GM18909 (cell line): ENCODE measurements around the gene GABRR2.
A peak's percentile ranks its signal among the peaks of the same experiment; 100 is the strongest.
"Not testable (repeated sequence)": the region's sequence is repeated elsewhere in the genome, so short reads cannot be mapped to it uniquely, and the experiment has no call there.

Experiments used
- ATAC-seq: cut with Tn5 transposase; IDR thresholded peaks from one replicate; pipeline ENCODE4 v1.9.1; 2021; ENCODE audit warnings: mild to moderate bottlenecking; ENCODE audit not compliant: unreplicated experiment, poor library complexity

The GABRR2 gene

DNA sequence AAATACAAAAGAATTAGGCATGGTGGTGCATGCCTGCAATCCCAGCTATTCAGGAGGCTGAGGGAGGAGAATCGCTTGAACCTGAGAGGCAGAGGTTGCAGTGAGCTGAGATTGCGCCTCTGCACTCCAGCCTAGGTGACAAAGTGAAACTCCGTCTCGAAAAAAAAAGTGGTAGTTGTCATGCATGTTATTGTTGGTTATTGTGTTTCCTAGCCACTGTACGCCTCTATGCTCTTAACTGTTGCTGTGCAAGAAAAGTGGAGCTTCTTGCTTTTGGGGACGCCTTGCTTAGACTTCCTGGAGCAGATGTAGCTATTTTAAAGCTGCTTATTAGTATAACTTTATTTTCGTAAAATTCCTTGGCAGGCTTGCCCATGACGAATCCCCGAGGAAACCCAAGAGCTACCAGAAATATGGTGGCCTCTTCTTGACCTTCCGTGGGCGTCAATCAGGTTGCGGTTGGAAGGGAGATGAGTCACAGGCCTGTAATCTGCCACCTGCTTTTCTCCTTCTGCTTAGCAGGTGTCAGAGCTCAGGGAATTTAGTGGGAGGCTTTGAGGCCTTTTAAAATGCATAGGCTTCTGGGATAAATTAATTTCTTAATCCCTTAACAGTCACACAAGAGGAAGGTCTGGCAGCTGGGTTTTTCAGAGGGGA is 17.3 kb downstream of the GABRR2 start:
- peak; percentile 92 for ATAC-seq

DNA sequence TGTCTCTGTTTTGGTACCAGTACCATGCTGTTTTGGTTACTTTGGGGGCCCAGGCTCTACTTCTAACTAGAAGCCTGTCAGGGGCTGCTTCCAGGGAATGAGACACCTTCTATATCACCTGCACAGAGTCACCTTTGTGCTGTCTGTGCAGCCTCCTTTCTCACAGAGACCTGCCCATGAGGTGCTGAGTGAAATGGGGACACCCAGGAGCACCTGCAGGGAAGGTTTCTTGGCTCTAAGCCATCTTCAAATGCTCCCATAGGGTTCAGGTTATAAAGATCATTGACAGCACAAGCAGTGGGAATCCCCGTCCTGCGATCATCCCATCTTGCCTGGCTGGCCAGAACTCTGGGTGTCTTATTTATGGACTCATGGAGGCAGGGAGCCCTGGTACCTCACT is 19.1 kb downstream of the GABRR2 start:
- ATAC-seq, result no peak

DNA sequence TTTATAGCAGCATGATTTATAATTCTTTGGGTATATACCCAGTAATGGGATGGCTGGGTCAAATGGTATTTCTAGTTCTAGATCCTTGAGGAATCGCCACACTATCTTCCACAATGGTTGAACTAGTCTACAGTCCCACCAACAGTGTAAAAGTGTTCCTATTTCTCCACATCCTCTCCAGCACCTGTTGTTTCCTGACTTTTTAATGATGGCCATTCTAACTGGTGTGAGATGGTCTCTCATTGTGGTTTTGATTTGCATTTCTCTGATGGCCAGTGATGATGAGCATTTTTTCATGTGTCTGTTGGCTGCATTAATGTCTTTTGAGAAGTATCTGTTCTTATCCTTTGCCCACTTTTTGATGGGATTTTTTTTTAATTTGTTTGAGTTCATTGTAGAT is 20.0 kb downstream of the GABRR2 start:
- ATAC-seq, result not testable (repeated sequence)

DNA sequence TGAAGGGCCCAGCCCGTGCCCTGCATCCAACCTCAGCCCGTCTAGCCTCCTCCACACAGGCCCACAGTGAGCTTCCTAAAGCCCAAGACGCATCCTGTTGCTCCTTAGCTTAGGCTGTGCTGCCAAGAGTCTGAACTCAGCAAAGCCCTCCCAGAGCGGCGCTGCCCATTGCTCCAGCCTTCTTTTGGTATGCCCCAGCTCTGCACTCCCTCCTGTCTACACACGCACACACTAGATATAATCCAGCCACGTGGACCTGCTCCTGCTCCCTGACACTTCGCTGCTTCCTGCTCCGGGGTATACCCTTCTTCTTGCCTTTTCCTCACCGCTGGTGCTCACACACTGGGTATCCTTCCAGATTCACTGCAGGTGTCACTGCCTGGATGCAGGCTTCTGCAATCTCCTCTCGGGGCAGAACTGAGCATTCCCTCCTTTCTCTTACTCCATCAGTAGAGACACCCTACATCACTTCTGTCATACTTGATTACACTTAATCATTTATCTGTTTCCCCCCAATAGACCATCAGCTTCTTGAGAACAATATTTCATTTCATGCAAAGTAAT is 23.8 kb downstream of the GABRR2 start:
- no peak for ATAC-seq

DNA sequence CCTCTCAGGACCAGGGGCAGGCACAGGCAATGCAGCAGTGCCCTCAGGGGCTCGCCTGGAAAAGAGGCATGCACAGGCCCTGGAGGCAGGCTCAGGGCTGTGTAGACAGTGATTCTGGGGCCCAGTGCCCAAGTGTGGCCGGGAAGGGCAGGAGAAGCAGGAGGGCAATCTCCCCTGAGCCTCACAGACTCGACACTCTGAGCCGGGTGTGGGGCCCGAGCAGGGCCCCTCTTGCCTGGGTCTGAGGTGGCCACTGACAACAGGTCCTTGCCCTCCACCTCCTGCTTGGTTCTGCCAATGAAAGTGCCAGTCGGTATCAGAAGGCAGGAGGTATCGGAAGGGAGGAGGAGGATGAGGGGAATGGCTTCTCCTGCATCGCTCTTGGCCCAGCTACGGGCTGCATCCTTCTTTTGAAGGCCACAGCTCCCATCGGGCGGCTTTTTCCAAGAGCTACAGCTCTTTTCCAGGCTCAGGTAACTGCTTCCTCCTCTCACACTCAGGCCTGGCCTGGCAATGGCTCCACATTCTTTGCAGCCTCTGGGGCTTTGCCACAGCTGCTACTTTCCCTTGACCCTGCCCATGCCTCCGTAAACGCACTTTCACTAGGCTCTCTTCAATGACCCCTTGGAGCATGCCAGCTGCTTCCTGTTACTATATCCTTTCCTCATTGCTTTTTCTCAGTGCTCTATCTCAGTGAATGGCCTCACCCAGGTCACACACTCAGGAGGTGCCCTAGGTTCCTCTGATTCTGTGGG is 24.5 kb downstream of the GABRR2 start:
- no peak for ATAC-seq

DNA sequence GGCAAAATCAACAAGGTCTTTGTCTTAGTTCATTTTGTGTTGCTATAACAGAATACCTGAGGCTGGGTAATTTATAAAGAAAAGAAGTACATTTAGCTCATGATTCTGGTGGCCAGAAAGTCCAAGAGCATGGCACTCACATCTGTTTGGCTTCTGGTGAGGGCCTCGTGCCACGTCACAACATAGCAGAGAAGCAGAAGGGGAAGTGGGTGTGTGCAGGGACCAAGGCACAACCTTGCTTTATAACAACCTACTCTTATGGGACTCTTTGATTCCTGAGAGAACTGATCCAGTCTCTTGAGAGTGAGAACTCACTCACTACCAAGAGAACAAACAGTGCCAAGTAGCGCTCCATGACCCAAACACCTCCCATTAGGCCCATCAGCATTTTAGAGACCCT is 25.4 kb downstream of the GABRR2 start:
- ATAC-seq, result no peak

DNA sequence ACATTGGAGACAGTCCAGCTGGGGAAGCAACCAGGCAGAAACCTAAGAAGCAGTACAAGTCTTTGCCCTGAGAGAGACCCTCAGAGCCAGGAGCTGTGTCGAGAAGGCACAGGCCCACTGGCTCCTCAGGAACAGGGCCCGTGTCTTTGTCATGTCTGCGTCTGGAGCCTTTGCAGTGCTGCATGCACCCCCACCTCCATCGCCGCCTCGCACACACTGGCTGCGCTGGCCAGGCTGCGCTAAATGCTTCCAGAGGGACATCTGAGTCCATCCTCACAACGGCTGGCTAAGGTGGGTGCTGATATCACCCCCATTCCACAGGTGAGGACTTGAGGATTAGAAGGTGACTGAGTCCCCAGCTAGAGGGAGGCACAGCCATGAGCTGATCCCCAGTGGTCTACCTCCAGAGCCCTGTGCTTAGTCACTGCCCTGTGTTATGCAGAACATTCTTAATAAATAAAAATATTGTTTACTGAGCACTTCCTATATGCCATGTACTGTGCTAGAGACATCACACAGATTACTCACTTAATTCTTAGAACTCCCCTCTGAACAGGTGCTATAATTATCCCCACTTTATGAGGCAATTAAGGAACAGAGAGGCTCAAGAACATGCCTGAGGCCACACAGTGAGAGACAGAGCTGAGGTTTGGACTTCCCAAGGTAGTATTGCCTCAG is 27.6 kb downstream of the GABRR2 start:
- ATAC-seq, result no peak

DNA sequence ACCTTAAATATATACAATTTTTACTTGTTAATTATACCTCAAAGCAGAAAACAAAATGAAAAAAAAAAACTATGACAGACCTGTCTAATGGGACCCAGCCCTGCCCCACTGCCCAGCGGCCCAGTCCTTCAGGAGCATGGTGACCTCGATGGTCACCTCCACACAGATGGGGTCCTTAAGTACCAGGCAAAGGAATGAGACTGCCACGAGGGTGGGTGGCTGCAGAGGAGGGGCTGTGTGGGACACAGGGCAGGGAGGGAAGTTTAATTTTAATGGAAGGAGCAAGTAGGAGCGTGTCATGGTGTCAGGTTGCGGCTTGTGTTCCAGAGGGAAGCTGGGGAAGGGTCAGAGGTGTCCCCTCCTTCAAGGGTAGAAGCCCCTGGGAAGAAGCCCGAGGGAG is 28.6 kb downstream of the GABRR2 start:
- ATAC-seq, result no peak

DNA sequence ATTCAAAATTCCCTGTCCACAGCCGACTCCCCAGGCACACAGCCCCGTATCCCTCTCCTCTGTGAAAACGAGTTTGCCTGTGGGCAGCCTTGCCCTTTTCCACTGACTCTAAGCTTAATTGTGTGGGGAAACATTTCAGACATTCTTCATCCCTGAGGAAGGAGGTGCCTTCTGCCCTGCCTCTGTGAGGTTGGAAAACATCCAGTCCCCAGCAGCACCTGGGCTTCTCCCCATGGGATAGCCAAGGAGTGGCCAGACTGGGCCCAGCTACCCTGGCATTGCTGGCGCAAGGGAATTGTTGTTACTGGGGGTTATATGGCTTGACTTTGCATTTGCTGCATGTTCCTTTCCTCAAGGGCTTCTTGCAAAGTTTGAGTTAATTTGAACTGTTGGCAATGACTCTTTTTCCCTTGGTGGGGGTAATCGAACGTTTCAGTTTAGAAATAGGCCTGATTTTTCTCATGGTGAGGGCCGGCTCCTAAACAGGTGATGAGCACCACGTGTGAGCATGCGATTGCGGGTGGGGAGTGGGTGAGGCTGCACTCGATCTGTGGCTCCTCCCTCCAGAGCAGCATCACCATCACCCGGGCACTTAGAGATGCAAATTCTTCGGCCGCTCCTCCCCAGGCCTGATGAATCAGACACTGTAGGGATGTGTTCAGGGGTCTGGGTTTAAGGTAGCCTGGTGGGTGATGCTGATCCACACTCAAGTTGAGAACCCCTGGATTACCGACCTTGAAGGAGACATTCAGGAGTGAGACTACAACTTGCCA is 29.9 kb downstream of the GABRR2 start:
- ATAC-seq, result no peak

DNA sequence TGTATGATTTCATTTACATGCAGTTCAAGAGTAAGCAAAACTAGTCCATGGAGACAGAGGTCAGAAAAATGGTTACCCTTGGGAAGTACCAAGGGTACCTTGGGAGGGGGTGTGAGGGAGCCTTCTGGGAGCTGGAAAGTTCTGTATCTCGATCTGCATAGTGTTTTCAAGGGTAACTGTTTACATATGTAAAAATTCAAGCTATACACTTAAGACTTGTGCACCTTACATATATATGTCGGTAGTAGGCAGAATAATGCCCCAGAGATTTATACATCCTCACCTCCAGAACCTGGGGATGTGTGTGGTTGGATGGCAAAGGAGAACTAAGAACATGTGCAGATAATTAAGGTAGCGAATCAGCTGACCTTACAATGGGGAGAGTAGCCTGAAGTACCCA is 31.0 kb downstream of the GABRR2 start:
- ATAC-seq, result no peak

DNA sequence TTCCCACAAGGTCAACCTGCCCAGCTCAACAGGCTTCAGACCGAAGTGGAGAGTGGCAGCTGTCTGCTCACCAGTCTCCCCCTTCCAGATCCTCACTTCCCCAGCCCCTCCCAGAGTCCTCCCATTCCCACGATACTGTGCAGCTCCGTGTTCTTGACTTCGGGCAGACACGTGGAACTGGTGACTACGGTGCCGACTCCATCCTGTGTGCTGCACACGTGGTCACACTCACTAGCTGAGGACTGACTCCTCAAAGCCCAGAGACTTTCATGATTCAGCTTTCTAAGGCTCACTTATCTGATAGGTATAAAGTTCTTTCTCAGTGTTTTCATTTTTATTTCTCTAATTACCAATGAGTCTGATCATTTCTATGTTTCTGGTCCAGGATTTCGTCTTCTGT is 32.4 kb downstream of the GABRR2 start:
- no peak for ATAC-seq

DNA sequence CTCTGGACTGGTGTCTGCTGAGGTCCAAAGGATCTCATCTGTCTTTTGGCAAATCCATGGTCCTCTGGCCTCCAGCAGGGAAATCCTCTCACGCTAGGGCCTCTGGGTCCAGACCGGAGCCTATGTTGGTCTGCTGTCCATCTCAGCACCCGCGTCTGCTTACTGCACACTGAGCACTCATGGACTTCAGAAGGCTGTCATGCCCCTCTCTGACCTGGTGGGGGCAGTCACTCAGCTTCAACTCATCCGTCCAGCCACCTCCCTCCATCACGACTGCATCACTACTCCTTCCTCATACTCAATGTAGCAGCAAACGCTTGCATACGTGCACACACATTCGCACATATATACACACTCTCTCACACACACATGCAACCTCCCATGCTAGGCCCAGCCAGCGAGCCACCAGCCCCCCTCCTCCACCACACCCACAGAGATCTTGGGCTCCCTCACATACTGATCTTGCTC is 33.3 kb downstream of the GABRR2 start:
- ATAC-seq, result peak; percentile 97

DNA sequence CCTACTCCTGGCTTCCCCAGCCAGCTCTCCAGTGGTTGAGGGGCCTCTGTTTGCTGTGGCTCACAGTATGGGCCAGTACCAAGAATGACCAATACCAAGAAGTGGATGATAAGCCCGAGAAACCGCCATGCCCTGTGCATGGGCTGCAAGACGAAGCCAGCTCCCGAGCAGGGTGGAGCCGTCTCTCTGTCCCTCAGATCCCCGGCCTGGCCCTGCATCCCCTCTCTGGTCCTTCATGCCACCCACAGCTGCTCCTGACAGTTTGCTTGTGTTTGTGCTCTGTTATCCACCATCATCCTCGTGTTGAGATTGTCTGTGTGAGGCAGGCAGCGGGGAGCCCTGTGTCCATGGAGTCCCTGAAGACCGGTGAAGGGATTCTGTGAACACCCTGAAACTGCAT is 36.1 kb downstream of the GABRR2 start:
- ATAC-seq, result no peak

DNA sequence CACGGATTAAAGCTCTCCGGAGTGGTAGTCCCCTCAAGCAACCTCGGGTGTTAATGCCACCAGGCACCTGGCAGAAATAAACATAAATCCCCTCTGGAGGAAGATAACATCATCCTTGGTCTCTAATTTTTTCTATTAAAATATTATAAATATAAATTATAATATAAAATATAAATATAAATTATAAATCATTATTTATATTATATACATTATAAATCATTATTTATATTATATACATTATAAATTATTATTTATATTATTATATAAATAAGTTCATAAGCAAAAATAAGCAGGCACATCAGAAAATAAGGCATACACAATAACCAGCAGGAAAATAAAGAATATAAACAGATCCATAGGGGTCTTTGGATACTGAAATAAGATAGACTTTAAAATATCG is 39.2 kb downstream of the GABRR2 start:
- ATAC-seq, result no peak

DNA sequence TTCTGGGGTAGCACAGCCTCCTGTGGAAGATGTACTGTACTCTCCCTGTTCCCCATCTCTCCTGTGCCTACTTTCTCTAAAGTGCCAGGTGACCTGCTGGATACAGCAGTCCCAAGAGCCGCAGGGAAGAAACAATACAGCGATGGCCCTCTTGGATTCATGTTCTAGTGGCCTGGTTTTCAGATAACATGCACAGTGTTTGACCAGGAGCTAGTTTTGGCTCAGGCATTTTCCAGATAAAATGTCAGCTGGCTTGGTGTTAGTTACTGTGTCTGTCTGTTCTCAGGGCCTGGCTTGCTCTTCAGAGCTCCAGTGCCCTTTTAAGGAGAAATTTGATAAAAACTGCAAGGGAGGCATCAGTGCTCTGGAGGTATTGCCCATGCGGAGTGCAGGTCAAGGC is 41.3 kb downstream of the GABRR2 start:
- ATAC-seq, result no peak

DNA sequence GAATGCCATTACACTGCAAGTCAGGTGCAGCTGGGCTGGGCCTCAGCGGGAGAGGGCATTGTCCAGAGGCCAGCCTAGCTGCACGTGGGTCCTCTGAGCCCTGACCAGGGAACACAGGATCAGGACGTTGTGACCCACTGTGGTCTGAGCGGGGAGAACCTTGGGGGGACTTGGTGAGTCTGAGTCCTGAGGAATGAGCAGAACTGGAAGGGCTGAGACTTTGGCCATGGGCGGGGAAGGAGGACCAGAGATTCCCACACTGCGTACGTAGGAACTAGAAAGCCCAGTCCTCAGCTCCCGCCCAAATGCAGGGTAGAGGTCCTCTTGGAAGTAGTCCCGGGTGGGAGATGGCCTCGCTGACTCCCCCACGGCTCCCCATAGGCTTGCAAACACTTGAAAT is 42.5 kb downstream of the GABRR2 start:
- no peak for ATAC-seq

DNA sequence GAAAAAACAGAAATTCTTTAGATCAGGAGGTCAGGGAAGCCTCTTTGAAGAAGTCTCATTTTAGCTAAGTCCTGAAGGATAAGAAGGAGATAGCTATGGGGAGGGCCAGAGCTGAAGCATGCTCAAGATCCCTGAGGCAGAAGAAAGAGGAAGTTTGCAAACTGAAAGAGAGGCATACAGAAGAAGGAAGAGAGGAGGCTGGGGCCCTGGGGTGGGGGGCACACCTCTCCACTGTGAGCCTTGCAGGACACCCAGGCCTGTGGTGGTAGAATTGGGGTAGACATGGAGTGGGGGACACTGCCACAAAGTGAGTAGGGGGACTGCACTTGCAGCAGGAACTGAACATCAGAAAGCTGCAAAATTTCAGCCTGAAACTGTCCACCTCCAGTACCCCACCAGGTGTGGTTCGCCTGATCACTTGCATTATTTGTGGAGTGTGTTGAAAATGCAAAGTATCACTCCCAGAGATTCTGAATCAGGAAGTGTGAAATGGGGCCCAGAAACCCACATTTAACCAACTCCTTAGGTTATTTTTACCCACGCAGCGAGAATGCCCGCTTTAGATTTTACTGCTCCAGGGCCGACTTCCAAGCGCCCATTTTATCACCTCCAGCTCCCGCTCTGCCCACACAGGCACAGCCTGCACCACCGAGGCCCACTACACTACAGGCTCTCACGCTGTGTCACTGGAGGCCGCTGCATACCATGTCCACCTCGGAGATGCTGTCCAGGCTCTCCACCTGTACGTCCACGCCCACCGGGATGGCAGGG is 44.0 kb downstream of the GABRR2 start:
- ATAC-seq, result peak; percentile 74

DNA sequence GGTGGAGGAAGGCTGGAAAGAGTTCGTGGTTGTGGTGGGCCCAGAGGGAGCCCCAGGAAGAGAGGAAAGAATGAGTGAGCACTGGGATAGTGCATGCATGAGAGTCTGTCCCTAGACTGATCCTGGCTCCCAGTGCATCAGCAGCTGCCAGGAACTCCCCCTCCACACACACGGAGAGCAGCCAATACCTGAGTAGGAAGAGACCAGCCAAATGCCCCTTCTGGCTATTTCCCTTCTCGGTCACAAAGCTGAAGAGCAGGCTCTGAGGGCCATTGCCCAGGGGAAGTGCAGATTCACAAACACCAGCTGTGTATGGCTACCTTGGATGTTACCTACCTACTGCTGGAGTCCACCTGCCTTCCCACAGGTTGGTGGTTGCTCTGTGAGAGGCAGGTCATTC is 45.1 kb downstream of the GABRR2 start:
- ATAC-seq, result no peak

DNA sequence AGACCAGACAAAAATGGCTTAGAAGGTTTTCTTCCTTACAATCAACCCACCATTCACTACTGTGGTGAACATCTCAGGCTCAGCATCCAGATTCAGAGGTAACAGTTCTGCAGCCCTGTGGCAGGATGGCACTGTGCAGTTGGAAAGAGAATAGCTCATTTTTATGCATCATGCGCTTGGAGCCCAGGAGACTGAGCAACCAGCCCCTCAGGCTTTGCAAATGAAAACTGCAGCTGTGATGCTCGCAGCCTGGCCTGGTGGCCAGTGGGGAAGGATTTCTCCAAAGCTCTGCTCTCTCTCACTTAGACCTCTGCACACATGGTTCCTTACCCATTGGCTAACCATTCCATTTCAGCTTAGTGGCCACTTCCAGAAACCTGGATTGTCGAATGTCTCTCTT is 45.8 kb downstream of the GABRR2 start:
- ATAC-seq, result no peak

DNA sequence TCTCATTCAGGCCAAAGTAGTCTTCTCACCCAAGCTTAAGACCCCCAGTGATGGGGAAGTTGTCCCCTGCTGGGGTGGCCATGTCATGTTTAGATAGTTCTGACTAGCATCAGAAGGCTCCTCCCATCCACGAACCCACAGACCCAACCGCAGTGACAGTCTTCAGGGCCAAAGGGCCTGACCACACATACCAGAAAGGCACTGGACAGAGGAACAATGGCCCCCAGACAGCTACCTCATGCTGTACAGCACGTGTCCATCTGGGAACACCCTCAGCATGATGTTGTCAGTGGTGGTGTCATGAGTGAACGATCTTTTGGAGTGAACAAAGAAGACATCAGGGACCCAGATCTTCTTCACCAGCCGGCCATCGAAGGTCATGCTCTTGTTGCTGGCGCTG is 46.3 kb downstream of the GABRR2 start:
- ATAC-seq, result no peak
